HepG2 (cell line): ENCODE data around the gene HOXD1. TPM values are rescaled to one million over a fixed set of nuclear protein-coding genes. Genes with fewer than 3 reads are reported as not detected.

Experiments used
- ATF7-NPFF ChIP-seq: sonication (generic); formaldehyde crosslinking; IDR thresholded peaks from 2 replicates; pipeline ENCODE4 v1.8.1; 2023; ENCODE audit warnings: mild to moderate bottlenecking, low read depth, missing genetic modification reagents, moderate library complexity
- BCL6 ChIP-seq: IDR thresholded peaks from 2 replicates; pipeline ENCODE4 v1.6.1; 2016; ENCODE audit warnings: missing genetic modification reagents, missing compliant biosample characterization
- EED ChIP-seq: sonication (generic); formaldehyde crosslinking; IDR thresholded peaks from 2 replicates; pipeline ENCODE4 v1.5.0; 2020; ENCODE audit warnings: mild to moderate bottlenecking, missing genetic modification reagents
- GPN1 ChIP-seq: sonication (generic); formaldehyde crosslinking; IDR thresholded peaks from 2 replicates; pipeline ENCODE4 v1.5.1; 2020; ENCODE audit warnings: missing genetic modification reagents, borderline replicate concordance
- MAFK ChIP-seq, 2 experiments: IDR thresholded peaks in 1 of 2; conservative IDR thresholded peaks in 1 of 2; 2 replicates each; pipeline ENCODE4 v1.6.1; 2011; ENCODE audit warnings: improper control_type of control experiment in 2 of 2, low read length in 2 of 2
- SIN3B ChIP-seq: fragments of 150-350 bp; IDR thresholded peaks from 2 replicates; pipeline ENCODE4 v1.6.1; 2014; ENCODE audit warnings: low read length
- SKI ChIP-seq: fragments of 450-650 bp; IDR thresholded peaks from one replicate; pipeline ENCODE4 v1.6.1; 2018; ENCODE audit warnings: mild to moderate bottlenecking; ENCODE audit not compliant: partially characterized antibody
- SRSF9 ChIP-seq: fragments of 200-400 bp; formaldehyde crosslinking; IDR thresholded peaks from 2 replicates; pipeline ENCODE4 v1.6.1; 2018; ENCODE audit warnings: borderline replicate concordance, mild to moderate bottlenecking, low read depth, low read length; ENCODE audit not compliant: insufficient read depth, poor library complexity, severe bottlenecking
- ZBTB38 ChIP-seq: sonication (generic); formaldehyde crosslinking; IDR thresholded peaks from 2 replicates; pipeline ENCODE4 v1.5.1; 2020; ENCODE audit warnings: mild to moderate bottlenecking, missing genetic modification reagents
- ZNF430 ChIP-seq: sonication (generic); formaldehyde crosslinking; IDR thresholded peaks from 2 replicates; pipeline ENCODE4 v1.9.0; 2021; ENCODE audit warnings: mild to moderate bottlenecking, missing genetic modification reagents
- ZNF720 ChIP-seq: sonication (generic); formaldehyde crosslinking; IDR thresholded peaks from 2 replicates; pipeline ENCODE4 v1.4.0; 2020; ENCODE audit warnings: missing genetic modification reagents
- ZNF816 ChIP-seq: sonication (generic); formaldehyde crosslinking; IDR thresholded peaks from 2 replicates; pipeline ENCODE4 v1.8.0; 2022; ENCODE audit warnings: missing genetic modification reagents, mild to moderate bottlenecking, borderline replicate concordance
- ZNF879 ChIP-seq: sonication (generic); formaldehyde crosslinking; IDR thresholded peaks from 2 replicates; pipeline ENCODE4 v1.8.1; 2023; ENCODE audit warnings: missing genetic modification reagents
- polyA plus RNA-seq, 8 experiments: library from polyadenylated mRNA; depleted of rRNA in 3 of 8; stranded (reverse) in 7 of 8; unstranded in 1 of 8; fragments of >200 nt; fragmentation: Illumina TruSeq in 4 of 8; extraction: Trizol in 4 of 8; gene quantifications; 2 replicates each; pipeline versions ENCODE4 v1.2.1 to v1.2.3, GENCODE V29; 2011 to 2016; ENCODE audit warnings: low read depth in 4 of 8, missing spikeins in 1 of 8, mixed read lengths in 1 of 8; ENCODE audit not compliant: insufficient read depth in 1 of 8
- total RNA-seq, 5 experiments: library from RNA; depleted of rRNA; stranded (reverse); fragments of >200 nt; fragmentation: Illumina TruSeq; extraction: Trizol; gene quantifications; 2 replicates each; pipeline ENCODE4 v1.2.3, GENCODE V29; 2016; ENCODE audit warnings: low read depth in 1 of 5
- TF ChIP-seq, protein P1 (sequence below): sonication (generic); formaldehyde crosslinking; conservative IDR thresholded peaks from 2 replicates; pipeline ENCODE4 v1.4.0; 2020; ENCODE audit warnings: mild to moderate bottlenecking, missing genetic modification reagents, moderate library complexity
- TF ChIP-seq, protein P2 (sequence below): sonication (generic); formaldehyde crosslinking; IDR thresholded peaks from 2 replicates; pipeline ENCODE4 v1.8.0; 2022; ENCODE audit warnings: missing genetic modification reagents, low read depth, mild to moderate bottlenecking, borderline replicate concordance
- TF ChIP-seq, protein P3 (sequence below): sonication (generic); formaldehyde crosslinking; IDR thresholded peaks from 2 replicates; pipeline ENCODE4 v1.9.0; 2021; ENCODE audit warnings: missing genetic modification reagents, borderline replicate concordance
- TF ChIP-seq, protein P4 (sequence below): sonication (generic); formaldehyde crosslinking; IDR thresholded peaks from 2 replicates; pipeline ENCODE4 v1.4.0; 2020; ENCODE audit warnings: missing genetic modification reagents
- TF ChIP-seq, protein P5 (sequence below): sonication (generic); formaldehyde crosslinking; IDR thresholded peaks from 2 replicates; pipeline ENCODE4 v1.5.1; 2020; ENCODE audit warnings: missing genetic modification reagents, mild to moderate bottlenecking, borderline replicate concordance

HOXD1 gene
- total and polyA plus RNA-seq, 2 of the 13 experiments (the other 11 are each of a cell fraction or from before 2014, with no cell fraction given), result 10.0 to 22.3 TPM

DNA sequence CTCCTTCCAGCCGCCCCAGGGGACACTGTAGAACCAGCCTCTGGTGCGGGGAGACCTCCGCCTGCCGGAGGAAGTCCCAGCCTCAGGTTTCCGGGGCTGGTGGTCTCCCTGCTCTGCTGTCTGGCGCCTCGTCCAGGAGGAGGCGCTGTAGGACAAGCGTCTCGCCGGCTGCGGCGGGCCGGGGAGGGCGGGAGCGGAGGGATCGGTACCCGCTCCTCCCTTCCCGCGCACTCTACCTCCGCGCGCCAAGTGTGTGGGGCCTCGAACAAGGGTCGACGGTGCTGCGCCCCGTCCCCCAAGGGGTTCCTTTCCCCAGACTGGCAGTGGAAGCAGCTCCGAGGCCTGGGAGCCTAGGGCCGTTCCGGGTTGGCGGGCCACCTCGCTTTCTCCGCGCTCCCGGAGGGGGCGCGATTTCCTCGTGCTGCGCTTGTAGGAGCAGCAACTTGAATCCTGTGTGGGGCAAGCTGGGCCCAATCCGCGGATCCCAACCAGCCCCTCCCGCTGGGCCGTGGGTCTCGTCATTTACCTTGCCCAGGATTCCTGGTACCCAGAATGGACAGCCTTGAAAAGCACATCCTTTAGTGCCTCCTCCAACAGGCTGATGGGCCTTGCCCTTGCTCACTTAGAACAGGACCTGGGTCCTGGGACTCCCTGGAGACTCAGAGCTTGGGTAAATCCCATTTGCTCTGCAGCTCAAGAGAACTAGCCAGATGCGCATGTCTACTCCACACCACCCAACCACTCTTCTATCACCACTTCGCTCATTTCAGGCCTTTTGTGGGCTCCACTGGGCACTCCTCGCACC is 47.8 kb upstream of the HOXD1 start (continued):
- TF ChIP-seq, protein P1, sequence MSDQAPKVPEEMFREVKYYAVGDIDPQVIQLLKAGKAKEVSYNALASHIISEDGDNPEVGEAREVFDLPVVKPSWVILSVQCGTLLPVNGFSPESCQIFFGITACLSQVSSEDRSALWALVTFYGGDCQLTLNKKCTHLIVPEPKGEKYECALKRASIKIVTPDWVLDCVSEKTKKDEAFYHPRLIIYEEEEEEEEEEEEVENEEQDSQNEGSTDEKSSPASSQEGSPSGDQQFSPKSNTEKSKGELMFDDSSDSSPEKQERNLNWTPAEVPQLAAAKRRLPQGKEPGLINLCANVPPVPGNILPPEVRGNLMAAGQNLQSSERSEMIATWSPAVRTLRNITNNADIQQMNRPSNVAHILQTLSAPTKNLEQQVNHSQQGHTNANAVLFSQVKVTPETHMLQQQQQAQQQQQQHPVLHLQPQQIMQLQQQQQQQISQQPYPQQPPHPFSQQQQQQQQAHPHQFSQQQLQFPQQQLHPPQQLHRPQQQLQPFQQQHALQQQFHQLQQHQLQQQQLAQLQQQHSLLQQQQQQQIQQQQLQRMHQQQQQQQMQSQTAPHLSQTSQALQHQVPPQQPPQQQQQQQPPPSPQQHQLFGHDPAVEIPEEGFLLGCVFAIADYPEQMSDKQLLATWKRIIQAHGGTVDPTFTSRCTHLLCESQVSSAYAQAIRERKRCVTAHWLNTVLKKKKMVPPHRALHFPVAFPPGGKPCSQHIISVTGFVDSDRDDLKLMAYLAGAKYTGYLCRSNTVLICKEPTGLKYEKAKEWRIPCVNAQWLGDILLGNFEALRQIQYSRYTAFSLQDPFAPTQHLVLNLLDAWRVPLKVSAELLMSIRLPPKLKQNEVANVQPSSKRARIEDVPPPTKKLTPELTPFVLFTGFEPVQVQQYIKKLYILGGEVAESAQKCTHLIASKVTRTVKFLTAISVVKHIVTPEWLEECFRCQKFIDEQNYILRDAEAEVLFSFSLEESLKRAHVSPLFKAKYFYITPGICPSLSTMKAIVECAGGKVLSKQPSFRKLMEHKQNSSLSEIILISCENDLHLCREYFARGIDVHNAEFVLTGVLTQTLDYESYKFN (CRISPR knock-in tag), result 0 out of 2 replicates have a peak, but pooled peaks have one; percentile 17
- TF ChIP-seq BCL6 (CRISPR knock-in tag), result no peak
- peak; percentile 94 for TF ChIP-seq ZBTB38 (CRISPR knock-in tag)
- 0 out of 2 replicates have a peak, but pooled peaks have one; percentile 81 for TF ChIP-seq ZNF879
- TF ChIP-seq ATF7-NPFF (CRISPR knock-in tag), result peak; percentile 81
- no peak for TF ChIP-seq SIN3B
- TF ChIP-seq, protein P2, sequence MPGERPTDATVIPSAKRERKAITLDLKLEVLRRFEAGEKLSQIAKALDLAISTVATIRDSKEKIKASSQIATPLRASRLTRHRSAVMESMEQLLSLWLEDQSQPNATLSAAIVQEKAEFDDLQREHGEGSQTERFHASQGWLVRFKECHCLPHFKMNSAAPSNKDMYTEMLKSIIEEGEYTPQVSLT (CRISPR knock-in tag), result no peak; the same call in 1 of the 2 replicates
- TF ChIP-seq ZNF816 (CRISPR knock-in tag), result no peak
- no peak for TF ChIP-seq SRSF9
- peak; percentile 65; the same call in 1 of the 2 replicates for TF ChIP-seq ZNF430 (CRISPR knock-in tag)
- TF ChIP-seq MAFK (conservative IDR thresholded peaks at IDR 0.05 in 1 of 2, IDR thresholded peaks at IDR 0.05 in 1 of 2; ENCODE audit: low read length in 2 of 2), result no peak
- TF ChIP-seq, protein P3, sequence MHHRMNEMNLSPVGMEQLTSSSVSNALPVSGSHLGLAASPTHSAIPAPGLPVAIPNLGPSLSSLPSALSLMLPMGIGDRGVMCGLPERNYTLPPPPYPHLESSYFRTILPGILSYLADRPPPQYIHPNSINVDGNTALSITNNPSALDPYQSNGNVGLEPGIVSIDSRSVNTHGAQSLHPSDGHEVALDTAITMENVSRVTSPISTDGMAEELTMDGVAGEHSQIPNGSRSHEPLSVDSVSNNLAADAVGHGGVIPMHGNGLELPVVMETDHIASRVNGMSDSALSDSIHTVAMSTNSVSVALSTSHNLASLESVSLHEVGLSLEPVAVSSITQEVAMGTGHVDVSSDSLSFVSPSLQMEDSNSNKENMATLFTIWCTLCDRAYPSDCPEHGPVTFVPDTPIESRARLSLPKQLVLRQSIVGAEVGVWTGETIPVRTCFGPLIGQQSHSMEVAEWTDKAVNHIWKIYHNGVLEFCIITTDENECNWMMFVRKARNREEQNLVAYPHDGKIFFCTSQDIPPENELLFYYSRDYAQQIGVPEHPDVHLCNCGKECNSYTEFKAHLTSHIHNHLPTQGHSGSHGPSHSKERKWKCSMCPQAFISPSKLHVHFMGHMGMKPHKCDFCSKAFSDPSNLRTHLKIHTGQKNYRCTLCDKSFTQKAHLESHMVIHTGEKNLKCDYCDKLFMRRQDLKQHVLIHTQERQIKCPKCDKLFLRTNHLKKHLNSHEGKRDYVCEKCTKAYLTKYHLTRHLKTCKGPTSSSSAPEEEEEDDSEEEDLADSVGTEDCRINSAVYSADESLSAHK (CRISPR knock-in tag), result no peak
- TF ChIP-seq, protein P4, sequence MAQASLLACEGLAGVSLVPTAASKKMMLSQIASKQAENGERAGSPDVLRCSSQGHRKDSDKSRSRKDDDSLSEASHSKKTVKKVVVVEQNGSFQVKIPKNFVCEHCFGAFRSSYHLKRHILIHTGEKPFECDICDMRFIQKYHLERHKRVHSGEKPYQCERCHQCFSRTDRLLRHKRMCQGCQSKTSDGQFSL (CRISPR knock-in tag), result no peak; the same call in 1 of the 2 replicates
- TF ChIP-seq EED (CRISPR knock-in tag), result peak; percentile 97
- TF ChIP-seq ZNF720 (CRISPR knock-in tag), result 0 out of 2 replicates have a peak, but pooled peaks have one; percentile 80
- TF ChIP-seq GPN1 (CRISPR knock-in tag), result no peak
- peak; percentile 33 for TF ChIP-seq SKI
- TF ChIP-seq, protein P5, sequence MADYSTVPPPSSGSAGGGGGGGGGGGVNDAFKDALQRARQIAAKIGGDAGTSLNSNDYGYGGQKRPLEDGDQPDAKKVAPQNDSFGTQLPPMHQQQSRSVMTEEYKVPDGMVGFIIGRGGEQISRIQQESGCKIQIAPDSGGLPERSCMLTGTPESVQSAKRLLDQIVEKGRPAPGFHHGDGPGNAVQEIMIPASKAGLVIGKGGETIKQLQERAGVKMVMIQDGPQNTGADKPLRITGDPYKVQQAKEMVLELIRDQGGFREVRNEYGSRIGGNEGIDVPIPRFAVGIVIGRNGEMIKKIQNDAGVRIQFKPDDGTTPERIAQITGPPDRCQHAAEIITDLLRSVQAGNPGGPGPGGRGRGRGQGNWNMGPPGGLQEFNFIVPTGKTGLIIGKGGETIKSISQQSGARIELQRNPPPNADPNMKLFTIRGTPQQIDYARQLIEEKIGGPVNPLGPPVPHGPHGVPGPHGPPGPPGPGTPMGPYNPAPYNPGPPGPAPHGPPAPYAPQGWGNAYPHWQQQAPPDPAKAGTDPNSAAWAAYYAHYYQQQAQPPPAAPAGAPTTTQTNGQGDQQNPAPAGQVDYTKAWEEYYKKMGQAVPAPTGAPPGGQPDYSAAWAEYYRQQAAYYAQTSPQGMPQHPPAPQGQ (CRISPR knock-in tag), result no peak
